GM23338 (cell line): ENCODE data around the gene CLCF1. TPM values are rescaled to one million over a fixed set of nuclear protein-coding genes. Genes with fewer than 3 reads are reported as not detected.

Experiments
- ATAC-seq: fragments of 200-7000 bp; cut with Tn5 transposase; 3 replicates; pipeline ENCODE4 v1.9.1; 2020
- DNase-seq: peaks from one replicate; pipeline ENCODE4 v3.0.0-alpha.2; 2015; ENCODE audit warnings: low spot score
- H2AFZ ChIP-seq: fragments of 200-600 bp; sonication (generic); 2 replicates; pipeline ENCODE4 v1.8.0; 2016; ENCODE audit warnings: antibody characterized with exemption, mild to moderate bottlenecking, moderate library complexity
- H3F3A ChIP-seq: fragments of 200-600 bp; sonication (generic); replicated peaks from 2 replicates; pipeline ENCODE4 v1.8.0; 2017; ENCODE audit warnings: antibody characterized with exemption, mixed run types, low read depth
- H3K27ac ChIP-seq: fragments of 200-600 bp; sonication (generic); 2 replicates; pipeline ENCODE4 v1.6.1; 2016; ENCODE audit warnings: low read depth
- H3K27me3 ChIP-seq: fragments of 200-600 bp; sonication (generic); 2 replicates; pipeline ENCODE4 v1.8.0; 2016; ENCODE audit warnings: mild to moderate bottlenecking, mixed run types, moderate library complexity; ENCODE audit not compliant: insufficient read depth
- H3K36me3 ChIP-seq: fragments of 200-600 bp; sonication (generic); 2 replicates; pipeline ENCODE4 v1.8.0; 2016; ENCODE audit warnings: mild to moderate bottlenecking; ENCODE audit not compliant: insufficient read depth
- H3K4me1 ChIP-seq: fragments of 200-600 bp; sonication (generic); 2 replicates; pipeline ENCODE4 v1.8.0; 2016; ENCODE audit warnings: mild to moderate bottlenecking, moderate library complexity; ENCODE audit not compliant: insufficient read depth
- H3K4me2 ChIP-seq: fragments of 200-600 bp; sonication (generic); 2 replicates; pipeline ENCODE4 v1.7.1; 2017; ENCODE audit warnings: mixed run types
- H3K4me3 ChIP-seq: fragments of 200-600 bp; sonication (generic); 2 replicates; pipeline ENCODE4 v1.6.1; 2016; ENCODE audit warnings: mixed run types
- H3K79me2 ChIP-seq: fragments of 200-600 bp; sonication (generic); replicated peaks from 2 replicates; pipeline ENCODE4 v1.8.0; 2017; ENCODE audit warnings: mild to moderate bottlenecking; ENCODE audit not compliant: insufficient read depth
- H3K9me2 ChIP-seq: fragments of 200-600 bp; sonication (generic); 2 replicates; pipeline ENCODE4 v1.8.0; 2017; ENCODE audit not compliant: insufficient read depth
- H4K20me1 ChIP-seq: fragments of 200-600 bp; sonication (generic); replicated peaks from 2 replicates; pipeline ENCODE4 v1.8.0; 2017; ENCODE audit warnings: mild to moderate bottlenecking; ENCODE audit not compliant: insufficient read depth
- H3K27ac Mint-ChIP-seq: 2 replicates; pipeline ENCODE4 v1.8.0; 2020; ENCODE audit warnings: inconsistent platforms, mild to moderate bottlenecking, moderate library complexity, mixed read lengths
- H3K27me3 Mint-ChIP-seq: 3 replicates; pipeline ENCODE4 v1.8.0; 2022; ENCODE audit warnings: low read depth, mild to moderate bottlenecking, moderate library complexity, mixed read lengths, inconsistent platforms; ENCODE audit not compliant: insufficient read depth, poor library complexity
- H3K36me3 Mint-ChIP-seq: 3 replicates; pipeline ENCODE4 v1.8.0; 2021; ENCODE audit warnings: low read depth, mild to moderate bottlenecking, inconsistent platforms, moderate library complexity, mixed read lengths
- H3K4me1 Mint-ChIP-seq: 3 replicates; pipeline ENCODE4 v1.8.0; 2020; ENCODE audit warnings: mild to moderate bottlenecking, inconsistent platforms, mixed read lengths
- H3K4me3 Mint-ChIP-seq: 3 replicates; pipeline ENCODE4 v1.8.0; 2021; ENCODE audit warnings: moderate library complexity, mild to moderate bottlenecking, inconsistent platforms, mixed read lengths
- H3K9me3 Mint-ChIP-seq: 3 replicates; pipeline ENCODE4 v1.8.0; 2020; ENCODE audit warnings: moderate library complexity, mild to moderate bottlenecking, inconsistent platforms, mixed read lengths
- CREB1 ChIP-seq: fragments of 250-450 bp; sonication (Bioruptor Pico); IDR thresholded peaks from 2 replicates; pipeline ENCODE4 v1.5.0; 2020; ENCODE audit warnings: low read depth, mild to moderate bottlenecking, moderate library complexity
- CTCF ChIP-seq, 2 experiments: fragments of 200-600 bp in 1 of 2; sonication (generic) in 1 of 2; conservative IDR thresholded peaks; 2 replicates each; pipeline versions ENCODE4 v1.5.1 to v1.6.1; 2016 to 2017; ENCODE audit warnings: antibody characterized with exemption in 2 of 2, low read depth in 2 of 2, mild to moderate bottlenecking in 2 of 2, moderate library complexity in 1 of 2
- EZH2 ChIP-seq: fragments of 200-600 bp; sonication (generic); IDR thresholded peaks from one replicate; pipeline ENCODE4 v1.8.0; 2017; ENCODE audit warnings: antibody characterized with exemption, mild to moderate bottlenecking, low read depth; ENCODE audit not compliant: unreplicated experiment
- JUNB ChIP-seq: IDR thresholded peaks from one replicate; pipeline ENCODE4 v1.6.1; 2016; ENCODE audit warnings: antibody characterized with exemption; ENCODE audit not compliant: unreplicated experiment
- NANOG ChIP-seq: IDR thresholded peaks from 2 replicates; pipeline ENCODE4 v1.6.1; 2016; ENCODE audit warnings: antibody characterized with exemption, borderline replicate concordance
- POLR2AphosphoS5 ChIP-seq: IDR thresholded peaks from 2 replicates; pipeline ENCODE4 v1.6.1; 2016; ENCODE audit warnings: antibody characterized with exemption, low read depth
- REST ChIP-seq: IDR thresholded peaks from one replicate; pipeline ENCODE4 v1.6.1; 2018; ENCODE audit warnings: antibody characterized with exemption; ENCODE audit not compliant: unreplicated experiment
- ZNF331 ChIP-seq: fragments of 250-450 bp; sonication (Bioruptor Pico); IDR thresholded peaks from 2 replicates; pipeline ENCODE4 v1.5.0; 2020; ENCODE audit warnings: low read depth, mild to moderate bottlenecking, moderate library complexity
- polyA plus RNA-seq: library from polyadenylated mRNA; unstranded; fragments of >200 nt; fragmentation: Nextera tagmentation; extraction: Ambion mirVana; gene quantifications from 2 replicates; pipeline ENCODE4 v1.2.1, GENCODE V29; 2016
- total RNA-seq: library from RNA; depleted of rRNA; stranded (reverse); fragments of >200 nt; shearing (Covaris generic); gene quantifications from 2 replicates; pipeline ENCODE4 v1.2.3, GENCODE V29; 2014

CLCF1 gene
- total and polyA plus RNA-seq, 2 experiments from 2014 or later = 0.32 TPM; not detected in 1

- TF ChIP-seq REST (no peak), ZNF331 (no peak)
Measured at GRCh38 chr11:67422891-67423290, 49.5 kb upstream of the CLCF1 start (continued).

GRCh38 chr11:67421430-67422031, 48.1 kb upstream of the CLCF1 start:
- Mint-ChIP-seq H3K4me3 (peak overlapping the region; percentile 59), H3K36me3 (no peaks in the 10 kb centered on the region), H3K4me1 (peaks cover 13% of the 10 kb centered on the region), H3K27ac (no peak overlapping the region), H3K9me3 (no peaks in the 10 kb centered on the region; the same call in 2 of the 3 replicates), H3K27me3 (peaks cover 27% of the 10 kb centered on the region)
- TF ChIP-seq CTCF (conservative IDR thresholded peaks at IDR 0.05; ENCODE audit: low read depth in 2 of 2) (0 out of 4 replicates have a peak, but pooled peaks of 1 of the 2 experiments have one; percentile 22), JUNB (no peak)
- no peaks in the 10 kb centered on the region for H3K9me2 ChIP-seq
- peak overlapping the region; percentile 78; the same call in 1 of the 2 replicates for H3K4me2 ChIP-seq
- H3K27ac ChIP-seq = no peak overlapping the region
- H4K20me1 ChIP-seq = no peaks in the 10 kb centered on the region
- H3K4me3 ChIP-seq = peak overlapping the region; percentile 67
- H3F3A ChIP-seq = no peaks in the 10 kb centered on the region
- ATAC-seq = peak; percentile 33; the same call in 2 of the 3 replicates
- H2AFZ ChIP-seq = peak overlapping the region; percentile 88; the same call in 1 of the 2 replicates
- 0 out of 2 replicates have a peak, but pooled peaks cover 5% of the 10 kb centered on the region for H3K27me3 ChIP-seq
- peaks cover 8% of the 10 kb centered on the region; the same call in 1 of the 2 replicates for H3K4me1 ChIP-seq
- H3K36me3 ChIP-seq = no peaks in the 10 kb centered on the region
- H3K79me2 ChIP-seq = no peaks in the 10 kb centered on the region
- no peak for DNase-seq

GRCh38 chr11:67420646-67421429, 47.4 kb upstream of the CLCF1 start:
- Mint-ChIP-seq H3K4me1 (peaks cover 19% of the 10 kb centered on the region), H3K9me3 (no peaks in the 10 kb centered on the region; the same call in 2 of the 3 replicates), H3K27me3 (peaks cover 25% of the 10 kb centered on the region), H3K4me3 (peak overlapping the region; percentile 69), H3K36me3 (no peaks in the 10 kb centered on the region), H3K27ac (no peak overlapping the region)
- ATAC-seq = peak; percentile 83
- Histone ChIP-seq H3K79me2 (no peaks in the 10 kb centered on the region), H3K27me3 (0 out of 2 replicates have a peak, but pooled peaks cover 5% of the 10 kb centered on the region), H3K4me2 (peak overlapping the region; percentile 83), H3K4me3 (peak overlapping the region; percentile 67), H3F3A (no peaks in the 10 kb centered on the region), H3K27ac (no peak overlapping the region), H4K20me1 (no peaks in the 10 kb centered on the region), H3K4me1 (peaks cover 15% of the 10 kb centered on the region; the same call in 1 of the 2 replicates), H3K36me3 (no peaks in the 10 kb centered on the region), H3K9me2 (no peaks in the 10 kb centered on the region), H2AFZ (peak overlapping the region; percentile 88; the same call in 1 of the 2 replicates)
- DNase-seq = peak; percentile 96
- TF ChIP-seq EZH2 (no peak), NANOG (no peak), CREB1 (CRISPR knock-in tag) (peak; percentile 51; the same call in 1 of the 2 replicates), JUNB (no peak), POLR2AphosphoS5 (peak; percentile 88)
